ENCODE results near the gene RAMP3. TPM values are rescaled to one million over a fixed set of nuclear protein-coding genes. Genes with fewer than 3 reads are reported as not detected.

Gene RAMP3
- total RNA-seq, 2 donors from 2014 or later, result 45.5 to 54.1 TPM

DNA sequence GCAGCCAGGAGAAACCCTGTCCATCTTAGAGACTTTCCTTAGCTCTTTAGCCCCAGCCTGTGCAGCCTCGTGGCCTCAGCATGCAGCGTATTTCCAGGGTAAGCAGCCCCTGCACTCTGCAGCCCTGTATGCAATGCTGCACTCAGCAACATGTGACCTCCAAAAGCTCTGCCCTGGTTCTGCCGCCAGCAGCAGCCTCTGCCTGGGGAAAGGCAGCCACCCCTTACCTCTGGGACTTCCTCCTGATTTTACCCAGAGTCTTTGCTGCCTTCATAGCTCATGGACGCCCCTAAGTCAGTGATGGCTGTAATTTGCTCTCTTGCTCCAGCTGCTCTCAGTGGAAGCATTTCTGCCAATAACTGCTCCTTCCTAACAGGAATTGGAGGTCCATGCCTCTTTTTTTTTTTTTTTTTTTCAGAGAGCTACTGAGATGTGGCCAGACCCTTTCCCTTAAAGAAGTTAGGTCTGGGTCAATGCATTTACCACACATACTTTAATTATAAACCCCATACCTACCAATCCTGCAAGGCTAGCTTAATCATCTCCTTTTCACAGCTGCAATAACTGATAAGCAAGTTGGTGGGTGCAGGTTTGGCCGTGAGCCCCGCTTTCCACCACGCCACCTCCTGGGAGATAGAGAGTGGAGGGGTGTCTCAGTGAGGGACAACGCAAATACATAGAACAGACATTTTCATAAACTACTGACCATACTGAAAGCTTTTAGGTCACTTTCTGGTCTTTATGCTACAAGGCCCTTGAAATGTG is 71.7 kb downstream of the RAMP3 start:
- no peak for DNase-seq (ENCODE audit: low spot score)
- intact Hi-C loops (cut with DNase I), result no loop called here

DNA sequence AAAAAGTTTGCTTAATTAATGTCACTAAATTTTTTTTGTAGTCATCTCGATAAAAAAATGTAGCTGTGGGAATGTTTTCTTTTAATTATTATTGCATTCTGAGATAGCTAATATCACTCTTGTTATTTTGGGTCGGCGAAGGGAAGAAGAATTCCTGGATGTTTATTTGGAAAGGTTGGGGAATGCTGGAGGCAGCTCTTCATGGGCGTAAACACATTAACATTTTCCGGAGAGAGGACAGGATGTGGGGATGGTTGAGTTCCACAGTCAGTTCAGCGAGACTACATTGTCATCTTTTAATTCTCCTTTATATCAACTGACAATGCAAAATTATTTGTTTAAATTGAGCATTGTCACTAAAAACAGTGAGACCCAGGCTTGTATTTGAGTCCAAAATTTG is 72.5 kb downstream of the RAMP3 start:
- intact Hi-C loops (cut with DNase I), result no loop called here
- DNase-seq (ENCODE audit: low spot score), result no peak

DNA sequence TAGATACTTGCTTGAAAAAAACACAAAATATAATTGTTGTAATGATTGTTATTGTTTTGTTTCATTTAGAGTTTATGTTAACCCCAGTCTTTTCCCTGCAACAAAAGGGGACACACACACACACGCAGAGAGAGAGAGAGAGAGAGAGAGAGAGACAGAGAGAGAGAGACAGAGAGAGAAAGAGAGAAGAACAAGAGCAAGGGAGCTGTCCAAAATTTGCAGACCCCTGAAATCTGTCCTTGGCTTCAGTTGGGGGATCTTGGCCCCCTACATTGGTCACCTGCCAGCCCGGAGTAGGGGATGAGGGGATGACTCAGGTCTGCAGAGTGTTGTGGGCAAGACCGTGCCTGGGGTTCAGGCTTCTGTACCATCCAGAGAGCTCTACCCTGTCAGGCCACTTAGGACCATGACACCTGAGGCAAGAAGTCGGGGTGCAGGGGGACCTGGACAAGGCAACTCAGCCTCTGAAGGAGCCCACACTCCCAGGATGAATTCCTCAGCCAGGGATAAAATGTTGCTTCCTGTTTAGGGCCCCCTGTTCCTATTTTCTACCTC is 73.1 kb downstream of the RAMP3 start:
- no peak for DNase-seq (ENCODE audit: low spot score)
- intact Hi-C loops (cut with DNase I), result no loop called here

- DNase-seq (ENCODE audit: low spot score), result no peak
- intact Hi-C loops (cut with DNase I), result no loop called here
These were observed 75.7 kb downstream of the RAMP3 start for GRCh38 chr7:45233249-45233775.

Other genes with a start within 250 kb of the RAMP3 start
- gene MYO1G, start 178.8 kb upstream of the RAMP3 start, total RNA-seq, result 1 to 10 TPM; 4.9 to 6.3 TPM
- gene CCM2, start 157.6 kb upstream of the RAMP3 start, total RNA-seq, result 10 to 100 TPM; 31.8 to 36.9 TPM
- gene NACAD, start 68.8 kb upstream of the RAMP3 start, total RNA-seq, result 10 to 100 TPM in 1 of 2 donors, 1 to 10 TPM in 1; 8.5 to 10.4 TPM
- 10 to 100 TPM; 32.5 to 35.1 TPM for gene TBRG4, start 46.1 kb upstream of the RAMP3 start, total RNA-seq

All from posterior vena cava (tissue), 2 donors.